ENCODE data around the gene KL. TPM values are rescaled to one million over a fixed set of nuclear protein-coding genes. Genes with fewer than 3 reads are reported as not detected.

Gene KL
- total and polyA plus RNA-seq, 2 experiments from 2014 or later = 0.03 TPM; not detected in 1

- no peak for ATAC-seq
- H3F3A ChIP-seq (replicated peaks; ENCODE audit: low read depth) = no peaks in the 10 kb centered on the region
- H3K79me2 ChIP-seq (replicated peaks; ENCODE audit: insufficient read depth) = no peaks in the 10 kb centered on the region
- no peak overlapping the region for H3K27ac ChIP-seq (ENCODE audit: low read depth)
- no peak for DNase-seq (ENCODE audit: low spot score)
- Mint-ChIP-seq H3K36me3 (ENCODE audit: low read depth) (no peaks in the 10 kb centered on the region), H3K9me3 (no peaks in the 10 kb centered on the region; the same call in 2 of the 3 replicates), H3K4me1 (peaks cover 14% of the 10 kb centered on the region), H3K27me3 (ENCODE audit: insufficient read depth, low read depth, poor library complexity) (no peaks in the 10 kb centered on the region), H3K27ac (peak overlapping the region; percentile 13; the same call in 1 of the 2 replicates), H3K4me3 (no peak overlapping the region)
- H2AFZ ChIP-seq = no peak overlapping the region
- H4K20me1 ChIP-seq (replicated peaks; ENCODE audit: insufficient read depth) = no peaks in the 10 kb centered on the region; the same call in 1 of the 2 replicates
- H3K4me3 ChIP-seq = no peak overlapping the region
- H3K4me2 ChIP-seq = no peak overlapping the region
- TF ChIP-seq CREB1 (CRISPR knock-in tag; IDR thresholded peaks at IDR 0.05; ENCODE audit: low read depth) (no peak), EZH2phosphoT487 (IDR thresholded peaks at IDR 0.05; ENCODE audit: unreplicated experiment) (no peak), ETS1 (IDR thresholded peaks at IDR 0.05) (no peak), EZH2 (IDR thresholded peaks at IDR 0.05; ENCODE audit: low read depth, unreplicated experiment) (no peak), REST (IDR thresholded peaks at IDR 0.05; ENCODE audit: unreplicated experiment) (no peak), ZNF462 (CRISPR knock-in tag; IDR thresholded peaks at IDR 0.05) (no peak), ZNF331 (CRISPR knock-in tag; IDR thresholded peaks at IDR 0.05; ENCODE audit: low read depth) (no peak), ZNF114 (CRISPR knock-in tag; IDR thresholded peaks at IDR 0.05) (no peak), POLR2AphosphoS5 (IDR thresholded peaks at IDR 0.05; ENCODE audit: low read depth) (no peak), JUNB (IDR thresholded peaks at IDR 0.05; ENCODE audit: unreplicated experiment) (no peak)
- no peaks in the 10 kb centered on the region for H3K27me3 ChIP-seq (ENCODE audit: insufficient read depth)
- H3K4me1 ChIP-seq (ENCODE audit: insufficient read depth) = no peaks in the 10 kb centered on the region
- no peaks in the 10 kb centered on the region for H3K36me3 ChIP-seq (ENCODE audit: insufficient read depth)
- no peaks in the 10 kb centered on the region for H3K9me2 ChIP-seq (ENCODE audit: insufficient read depth)
Measured at GRCh38 chr13:33073338-33073737, 57.1 kb downstream of the KL start.
